COLO829 (cell line): ENCODE measurements around the gene GPI.

Source experiments
- DNase-seq: peaks from one replicate; pipeline ENCODE4 v3.0.0; 2012; ENCODE audit warnings: low spot score

GPI gene

DNA sequence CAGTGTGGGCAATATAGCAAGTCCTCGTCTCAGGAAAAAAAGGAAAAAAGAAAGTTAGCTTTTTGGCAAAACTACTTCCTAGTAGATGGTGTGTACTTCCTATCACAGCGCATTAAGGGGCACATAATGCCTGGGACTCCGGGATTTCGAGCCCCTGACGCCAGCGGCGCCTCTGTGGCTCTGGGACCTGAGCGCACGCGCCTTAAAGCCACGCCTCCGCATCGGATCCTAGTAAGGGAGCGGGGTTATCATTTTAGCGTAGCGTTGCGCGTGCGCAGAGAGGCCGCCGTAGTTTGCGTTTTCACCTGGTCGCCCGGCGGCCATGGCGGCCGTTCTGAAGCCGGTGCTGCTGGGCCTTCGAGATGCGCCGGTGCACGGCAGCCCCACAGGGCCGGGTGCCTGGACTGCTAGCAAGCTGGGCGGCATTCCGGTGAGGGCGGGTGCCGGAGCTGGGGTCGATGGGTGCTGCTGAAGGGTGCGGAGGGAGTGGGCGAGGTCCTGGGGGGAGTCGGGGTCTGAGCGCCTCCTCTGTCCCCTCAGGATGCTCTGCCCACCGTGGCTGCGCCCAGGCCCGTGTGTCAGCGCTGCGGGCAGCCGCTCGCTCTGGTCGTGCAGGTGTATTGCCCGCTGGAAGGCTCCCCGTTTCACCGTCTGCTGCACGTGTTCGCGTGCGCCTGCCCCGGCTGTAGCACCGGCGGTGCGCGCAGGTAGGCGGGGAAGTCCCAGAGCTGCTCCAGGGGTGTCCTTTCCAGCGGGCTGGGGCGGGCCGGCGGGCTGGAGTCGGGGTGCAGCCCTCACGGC is 39.3 kb downstream of the GPI start, which contains the start of gene PDCD2L:
TSS of gene PDCD2L (plus strand) at position 291 of the 801 bp plus-strand sequence. CDS start at position 323, 32 bp downstream.
- DNase-seq: peak; percentile 96

DNA sequence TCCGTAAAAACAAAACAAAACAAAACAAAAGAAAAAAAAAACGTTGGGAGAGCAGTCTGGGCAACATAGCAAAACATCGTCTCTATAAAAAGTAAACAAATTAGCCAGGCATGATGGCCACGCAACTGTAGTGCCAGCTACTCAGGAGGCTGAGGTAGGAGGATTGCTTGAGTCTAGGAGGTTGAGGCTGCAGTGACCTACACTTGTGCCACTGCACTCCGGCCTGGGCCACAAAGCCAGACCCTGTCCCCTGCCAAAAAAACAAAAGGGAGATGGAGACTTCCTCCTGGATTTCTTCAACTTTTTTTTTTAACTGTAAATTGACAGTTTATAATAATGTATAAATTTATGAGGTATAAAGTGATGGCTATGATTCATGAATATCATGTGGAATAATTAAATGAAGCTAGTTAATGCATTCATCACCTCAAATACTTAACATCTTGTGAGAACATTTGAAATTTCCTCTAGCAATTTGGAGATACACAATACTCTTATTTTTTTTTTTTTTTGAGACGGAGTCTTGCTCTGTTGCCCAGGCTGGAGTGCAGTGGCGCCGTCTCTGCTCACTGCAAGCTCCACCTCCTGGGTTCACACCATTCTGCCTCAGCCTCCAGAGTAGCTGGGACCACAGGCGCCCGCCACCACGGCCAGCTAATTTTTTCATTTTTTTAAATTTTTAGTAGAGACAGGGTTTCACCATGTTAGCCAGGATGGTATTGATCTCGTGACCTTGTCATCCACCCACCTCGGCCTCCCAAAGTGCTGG is 41.1 kb downstream of the GPI start:
- DNase-seq: no peak

DNA sequence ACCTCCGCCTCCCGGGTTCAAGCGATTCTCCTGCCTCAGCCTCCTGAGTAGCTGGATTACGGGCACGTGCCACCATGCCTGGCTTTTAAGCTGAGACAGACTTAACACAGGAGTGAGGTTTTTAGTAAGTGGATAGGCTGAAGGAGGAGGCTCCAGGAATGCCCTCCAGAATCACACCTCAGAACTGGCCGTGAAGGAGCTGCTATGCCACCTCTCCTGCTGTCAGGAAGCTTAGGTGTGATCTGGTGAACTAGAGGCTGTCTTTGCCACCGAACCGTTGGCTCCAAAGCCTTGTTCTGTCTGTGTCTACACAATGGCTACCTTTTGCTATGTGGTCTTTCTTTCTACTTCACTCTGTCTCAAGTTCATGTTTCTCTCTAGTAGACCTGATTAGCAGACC is 43.4 kb downstream of the GPI start:
- DNase-seq: no peak

- DNase-seq: no peak
These were observed 44.5 kb downstream of the GPI start for GRCh38 chr19:34409189-34410164.

DNA sequence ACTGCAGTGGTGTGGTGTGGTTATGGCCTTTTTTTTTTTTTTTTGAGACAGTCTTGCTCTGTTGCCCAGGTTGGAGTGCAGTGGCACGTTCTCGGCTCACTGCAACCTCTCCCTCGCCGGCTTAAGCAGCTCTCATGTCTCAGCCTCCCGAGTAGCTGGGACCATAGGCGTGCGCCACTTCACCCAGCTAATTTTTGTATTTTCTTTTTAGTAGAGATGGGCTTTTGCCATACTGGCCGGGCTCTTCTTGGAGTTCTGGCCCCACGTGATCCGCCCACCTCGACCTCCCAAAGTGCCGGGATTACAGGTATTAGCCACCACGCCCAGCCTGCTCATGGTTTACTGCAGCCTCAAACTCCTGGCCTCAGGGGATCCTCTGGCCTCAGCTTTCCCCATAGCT is 46.2 kb downstream of the GPI start:
- DNase-seq: no peak

DNA sequence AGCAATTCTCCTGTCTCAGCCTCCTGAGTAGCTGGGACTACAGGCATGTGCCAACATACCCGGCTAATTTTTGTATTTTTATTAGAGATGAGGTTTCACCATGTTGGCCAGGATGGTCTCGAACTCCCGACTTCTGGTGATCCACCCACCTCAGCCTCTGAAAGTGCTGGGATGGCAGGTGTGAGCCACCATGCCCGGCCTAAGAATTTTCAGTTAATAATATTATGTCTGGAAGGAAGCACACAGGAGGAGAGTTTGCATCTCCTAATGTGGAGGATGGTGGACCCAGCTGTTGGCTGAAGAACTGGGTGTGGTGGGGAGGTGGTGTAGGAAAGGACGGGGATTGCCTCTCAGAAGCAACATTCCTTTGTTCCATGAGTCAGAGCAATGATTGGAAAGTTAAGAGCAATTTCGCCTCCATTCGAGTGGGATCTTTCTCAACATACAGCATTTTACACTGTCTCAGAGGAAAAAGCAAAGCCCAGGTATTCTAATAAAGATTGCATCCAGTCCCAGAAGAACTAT is 51.1 kb downstream of the GPI start:
- no peak for DNase-seq

DNA sequence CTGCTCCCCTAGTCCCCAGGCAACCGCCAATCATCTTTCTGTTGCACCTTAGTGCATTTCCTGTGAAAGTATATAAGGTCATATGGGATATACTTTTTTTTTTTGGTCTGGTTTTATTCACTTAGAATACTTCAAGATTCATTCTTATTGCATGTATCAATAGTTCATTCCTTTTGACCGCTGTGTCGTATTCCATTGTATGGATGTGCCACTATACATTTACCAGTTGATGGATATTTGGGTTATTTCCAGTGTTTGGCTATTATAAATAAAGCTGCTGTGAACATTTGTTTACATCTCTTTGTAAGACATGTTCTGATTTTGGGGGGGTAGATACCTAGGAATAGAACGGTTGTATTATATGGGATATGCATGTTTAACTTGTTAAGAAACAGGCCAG is 53.3 kb downstream of the GPI start:
- DNase-seq: no peak

GRCh38 chr19:34426096-34426661 is 61.2 kb downstream of the GPI start:
- no peak for DNase-seq

DNA sequence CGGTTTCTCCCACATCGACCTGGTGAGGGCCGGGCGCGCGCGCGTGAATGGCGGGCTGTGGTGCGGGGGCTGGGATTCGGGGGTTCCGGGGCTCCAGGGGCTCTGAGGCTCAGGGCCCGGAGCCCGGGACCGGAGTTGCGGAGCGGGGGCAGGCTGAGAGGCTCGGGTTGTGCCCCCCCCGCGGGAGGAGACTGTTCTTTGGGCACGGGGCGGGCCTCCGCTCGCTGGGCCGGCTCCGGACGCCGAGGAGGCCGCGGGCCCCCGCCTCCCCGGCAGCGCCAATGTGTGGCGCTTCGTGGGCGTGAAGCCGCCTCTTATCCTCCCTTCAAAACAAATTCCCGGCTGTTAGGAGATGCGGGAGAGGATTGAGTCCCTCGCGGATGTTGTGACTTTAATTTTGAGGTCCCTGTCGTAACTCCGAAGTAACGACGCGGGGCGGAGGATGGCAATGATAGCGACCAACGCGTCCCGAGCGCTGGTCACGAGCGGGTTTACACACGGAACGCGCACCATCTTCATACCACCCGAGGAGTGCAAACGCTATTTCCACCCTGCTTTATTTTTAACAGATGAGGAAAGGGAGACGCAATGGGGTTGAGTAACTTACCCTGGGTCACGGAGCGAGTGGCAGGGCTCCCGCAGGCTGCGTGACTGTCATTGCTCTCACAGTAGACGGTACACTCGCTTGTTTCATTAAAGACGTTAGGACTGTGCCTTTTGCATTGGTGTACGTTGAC is 63.7 kb downstream of the GPI start:
- DNase-seq: no peak

DNA sequence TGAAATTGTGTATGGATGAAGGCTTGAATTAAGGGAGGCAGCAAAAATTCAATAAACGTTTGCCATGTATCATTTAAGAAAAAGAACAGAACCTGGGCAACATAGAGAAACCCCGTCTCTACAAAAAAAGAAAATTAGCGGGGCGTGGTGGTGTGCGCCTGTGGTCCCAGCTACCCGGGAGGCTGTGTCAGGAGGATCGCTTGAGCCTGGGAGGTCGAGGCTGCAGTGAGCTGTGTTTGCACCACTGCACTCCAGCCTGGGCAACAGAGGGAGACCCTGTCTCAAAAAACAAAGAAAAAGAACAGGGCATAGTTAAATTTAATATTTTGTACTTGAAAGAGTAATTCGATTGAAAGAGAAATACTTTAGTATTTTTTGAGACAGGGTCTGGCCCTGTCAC is 64.6 kb downstream of the GPI start:
- DNase-seq: no peak

- DNase-seq: peak; percentile 64
These were observed 66.0 kb downstream of the GPI start for GRCh38 chr19:34430738-34431625.

- DNase-seq: no peak
These were observed 66.8 kb downstream of the GPI start for GRCh38 chr19:34431681-34432402.

GRCh38 chr19:34432797-34433196 is 67.8 kb downstream of the GPI start:
- peak; percentile 58 for DNase-seq

DNA sequence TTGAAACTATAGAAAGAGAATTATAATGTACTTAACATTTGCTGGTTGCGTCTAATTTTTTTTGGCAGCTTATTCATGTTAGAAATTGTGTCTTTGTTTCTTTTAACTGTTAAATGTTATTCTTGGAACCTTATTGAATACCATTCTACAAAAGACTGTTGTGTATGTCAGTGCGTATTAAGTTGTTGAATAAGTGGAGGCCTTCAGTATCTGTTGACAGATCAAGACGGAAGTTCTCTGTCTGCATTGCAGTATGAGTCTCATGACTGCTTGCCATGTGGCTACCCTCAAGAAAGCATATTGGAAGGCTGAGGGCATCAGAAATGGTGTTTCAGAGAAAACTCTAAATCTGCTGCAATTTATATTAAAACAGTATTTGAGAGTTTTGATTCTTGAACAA is 71.7 kb downstream of the GPI start:
- DNase-seq: peak; percentile 85

DNA sequence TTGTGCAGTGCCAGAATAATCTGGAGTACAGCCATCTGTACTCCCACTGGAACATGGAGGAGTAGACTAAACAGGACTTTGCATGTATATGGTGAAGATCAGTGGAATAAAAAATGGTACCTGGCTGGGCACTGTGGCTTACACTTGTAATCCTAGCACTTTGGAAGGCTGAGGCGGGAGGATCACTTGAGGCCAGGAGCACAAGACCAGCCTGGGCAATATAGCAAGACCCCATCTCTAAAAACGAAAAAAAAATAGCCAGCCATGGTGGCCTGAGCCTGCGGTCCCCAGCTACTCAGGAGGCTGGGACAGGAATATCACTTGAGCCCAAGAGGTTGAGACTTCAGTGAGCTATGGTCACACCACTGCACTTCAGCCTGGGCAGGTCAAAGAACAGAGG is 83.2 kb downstream of the GPI start:
- DNase-seq: no peak
